SU-DHL-6 (cell line): Measurements from ENCODE around the gene TMX3.

Source experiments
- H2AFZ ChIP-seq: fragments of 200-600 bp; sonication (generic); 2 replicates; pipeline ENCODE4 v1.6.1; 2014; ENCODE audit warnings: low read depth, mild to moderate bottlenecking, moderate library complexity, mixed read lengths, antibody characterized with exemption, low read length; ENCODE audit not compliant: severe bottlenecking
- H3F3A ChIP-seq: fragments of 200-600 bp; shearing (Covaris generic); 2 replicates; pipeline ENCODE4 v1.6.0; 2016; ENCODE audit warnings: antibody characterized with exemption, mild to moderate bottlenecking; ENCODE audit not compliant: insufficient read depth
- H3K27ac ChIP-seq: fragments of 200-600 bp; sonication (generic); 2 replicates; pipeline ENCODE4 v1.5.1; 2016; ENCODE audit warnings: low read depth, mild to moderate bottlenecking, low read length, moderate library complexity, mixed read lengths
- H3K27me3 ChIP-seq: fragments of 200-600 bp; sonication (generic), shearing (Covaris generic); 2 replicates; pipeline ENCODE4 v1.6.0; 2014; ENCODE audit warnings: mild to moderate bottlenecking, low read length
- H3K36me3 ChIP-seq: fragments of 200-600 bp; sonication (generic); 2 replicates; pipeline ENCODE4 v1.6.1; 2014; ENCODE audit warnings: mild to moderate bottlenecking, low read length, mixed read lengths
- H3K4me2 ChIP-seq: fragments of 300-600, 200-600 bp; shearing (Covaris generic), sonication (generic); 2 replicates; pipeline ENCODE4 v1.6.0; 2014; ENCODE audit warnings: low read length, low read depth, mild to moderate bottlenecking; ENCODE audit not compliant: poor library complexity, severe bottlenecking
- H3K4me3 ChIP-seq: fragments of 200-600 bp; sonication (generic); 2 replicates; pipeline ENCODE4 v1.5.1; 2014; ENCODE audit warnings: antibody characterized with exemption, low read length, mild to moderate bottlenecking, mixed read lengths; ENCODE audit not compliant: insufficient read depth, poor library complexity, severe bottlenecking
- H3K79me2 ChIP-seq: fragments of 200-600 bp; sonication (generic); 2 replicates; pipeline ENCODE4 v1.6.1; 2014; ENCODE audit warnings: mild to moderate bottlenecking, low read length, moderate library complexity; ENCODE audit not compliant: insufficient read depth
- H3K9ac ChIP-seq: fragments of 200-600 bp; sonication (generic); 2 replicates; pipeline ENCODE4 v1.7.0; 2014; ENCODE audit warnings: mild to moderate bottlenecking, low read length
- H3K9me2 ChIP-seq: fragments of 200-600 bp; sonication (generic); replicated peaks from 2 replicates; pipeline ENCODE4 v1.6.1; 2014; ENCODE audit warnings: low read length; ENCODE audit not compliant: insufficient read depth
- H3K9me3 ChIP-seq: fragments of 200-600 bp; sonication (generic); 2 replicates; pipeline ENCODE4 v1.6.1; 2014; ENCODE audit warnings: low read length, mixed read lengths; ENCODE audit not compliant: insufficient read depth
- H4K20me1 ChIP-seq: fragments of 200-600 bp; sonication (generic); 2 replicates; pipeline ENCODE4 v1.6.1; 2014; ENCODE audit warnings: low read depth, mild to moderate bottlenecking, antibody characterized with exemption, low read length, moderate library complexity, mixed read lengths
- CTCF ChIP-seq: fragments of 200-600 bp; sonication (generic); IDR thresholded peaks from one replicate; pipeline ENCODE4 v1.5.1; 2017; ENCODE audit warnings: antibody characterized with exemption, mild to moderate bottlenecking, low read length, moderate library complexity; ENCODE audit not compliant: insufficient read depth, poor library complexity, severe bottlenecking
- EZH2phosphoT487 ChIP-seq: fragments of 200-600 bp; sonication (generic), shearing (Covaris generic); conservative IDR thresholded peaks from 2 replicates; pipeline ENCODE4 v1.6.1; 2018; ENCODE audit warnings: mild to moderate bottlenecking, antibody characterized with exemption, low read length, moderate library complexity, mixed read lengths

The TMX3 gene

GRCh38 chr18:68725346-68725745 is 10.4 kb upstream of the TMX3 start:
- H3K9me2 ChIP-seq = no peaks in the 10 kb centered on the region
- no peak overlapping the region for H3K27ac ChIP-seq
- no peaks in the 10 kb centered on the region for H3F3A ChIP-seq
- no peaks in the 10 kb centered on the region for H3K9me3 ChIP-seq
- H3K4me3 ChIP-seq = no peak overlapping the region
- no peak overlapping the region for H2AFZ ChIP-seq
- no peaks in the 10 kb centered on the region for H3K36me3 ChIP-seq
- H3K27me3 ChIP-seq = no peaks in the 10 kb centered on the region
- H3K9ac ChIP-seq = no peak overlapping the region
- H4K20me1 ChIP-seq = no peaks in the 10 kb centered on the region
- H3K4me2 ChIP-seq = no peak overlapping the region
- no peak for TF ChIP-seq CTCF
- no peak for TF ChIP-seq EZH2phosphoT487
- no peaks in the 10 kb centered on the region for H3K79me2 ChIP-seq

GRCh38 chr18:68724021-68724420 is 9.1 kb upstream of the TMX3 start:
- H3K27me3 ChIP-seq = no peaks in the 10 kb centered on the region
- TF ChIP-seq CTCF = no peak
- no peak for TF ChIP-seq EZH2phosphoT487
- H3K9ac ChIP-seq = no peak overlapping the region
- no peaks in the 10 kb centered on the region for H3F3A ChIP-seq
- H4K20me1 ChIP-seq = no peaks in the 10 kb centered on the region
- H3K9me3 ChIP-seq = no peaks in the 10 kb centered on the region
- H3K27ac ChIP-seq = no peak overlapping the region
- H3K9me2 ChIP-seq = no peaks in the 10 kb centered on the region
- H3K36me3 ChIP-seq = no peaks in the 10 kb centered on the region
- H3K4me2 ChIP-seq = no peak overlapping the region
- no peak overlapping the region for H2AFZ ChIP-seq
- H3K4me3 ChIP-seq = no peak overlapping the region
- no peaks in the 10 kb centered on the region for H3K79me2 ChIP-seq

GRCh38 chr18:68723539-68723938 is 8.6 kb upstream of the TMX3 start:
- Histone ChIP-seq H3K4me3 (no peak overlapping the region), H3K27ac (no peak overlapping the region), H3K9ac (no peak overlapping the region), H3K27me3 (no peaks in the 10 kb centered on the region), H3F3A (no peaks in the 10 kb centered on the region), H4K20me1 (no peaks in the 10 kb centered on the region), H2AFZ (no peak overlapping the region), H3K9me3 (no peaks in the 10 kb centered on the region), H3K9me2 (no peaks in the 10 kb centered on the region), H3K79me2 (no peaks in the 10 kb centered on the region), H3K4me2 (no peak overlapping the region), H3K36me3 (no peaks in the 10 kb centered on the region)
- TF ChIP-seq CTCF = no peak
- TF ChIP-seq EZH2phosphoT487 = no peak
